ENCODE data around the gene PAQR9.

PAQR9 gene

DNA sequence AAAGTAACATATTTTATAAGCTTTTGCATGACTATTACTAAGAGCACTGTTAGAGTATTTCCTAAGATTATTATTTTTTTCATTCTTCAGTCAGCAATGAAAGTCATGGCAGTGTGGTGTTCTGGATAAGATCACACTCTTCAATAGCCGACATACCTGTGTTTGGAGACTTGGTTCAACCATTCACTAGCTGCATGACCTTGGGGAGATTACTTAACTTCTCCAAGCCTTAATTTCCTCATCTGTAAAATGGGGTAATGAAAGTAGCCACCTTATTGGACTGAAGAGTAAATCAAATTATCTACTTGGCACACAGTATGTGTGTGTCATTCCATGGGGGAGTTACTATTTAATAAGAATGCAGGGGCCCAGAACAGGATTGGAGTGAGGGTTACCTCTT, 50.0 kb downstream of the PAQR9 start:
- DNase-seq, result no peak

GRCh38 chr3:142912402-142913172, 50.9 kb downstream of the PAQR9 start:
- no peak for DNase-seq
